Esophagus muscularis mucosa (tissue), 4 donors: ENCODE data around the gene KIAA1958. TPM values are rescaled to one million over a fixed set of nuclear protein-coding genes. Genes with fewer than 3 reads are reported as not detected.

Experiments used
- DNase-seq: peaks from one replicate; pipeline ENCODE4 v3.0.0-alpha.2; 2017; ENCODE audit errors: extremely low spot score
- H3K27ac ChIP-seq, 4 donors: fragments of 200-600 bp; sonication (generic); replicated peaks in 1 of 4; 1 replicate in 3 of 4; 2 replicates in 1 of 4; pipeline ENCODE4 v1.5.1; 2016 to 2019; ENCODE audit warnings: mild to moderate bottlenecking in 1 of 4
- H3K27me3 ChIP-seq, 4 donors: fragments of 200-600 bp; sonication (generic); one replicate each; pipeline versions ENCODE4 v1.5.1 to v1.6.0; 2016 to 2019
- H3K36me3 ChIP-seq, 4 donors: fragments of 200-600 bp; sonication (generic); one replicate each; pipeline ENCODE4 v1.5.1; 2016 to 2019
- H3K4me1 ChIP-seq, 4 donors: fragments of 200-600 bp; sonication (generic); one replicate each; pipeline ENCODE4 v1.5.1; 2016 to 2019
- H3K4me3 ChIP-seq, 4 donors: fragments of 200-600 bp; sonication (generic); 1 replicate in 2 of 4; 2 replicates in 2 of 4; pipeline ENCODE4 v1.5.1; 2016 to 2019; ENCODE audit warnings: mild to moderate bottlenecking in 4 of 4, moderate library complexity in 1 of 4
- H3K9me3 ChIP-seq, 4 donors: fragments of 200-600 bp; sonication (generic); 1 replicate in 3 of 4; 2 replicates in 1 of 4; pipeline ENCODE4 v1.5.1; 2016 to 2019
- EP300 ChIP-seq: sonication (generic); formaldehyde crosslinking; IDR thresholded peaks from one replicate; pipeline ENCODE4 v1.6.1; 2017; ENCODE audit warnings: antibody characterized with exemption
- POLR2A ChIP-seq: fragments of 450-650 bp; IDR thresholded peaks from one replicate; pipeline ENCODE4 v1.6.1; 2017; ENCODE audit warnings: antibody characterized with exemption, moderate library complexity, mild to moderate bottlenecking, low read depth
- POLR2AphosphoS5 ChIP-seq, 2 donors: sonication (generic); formaldehyde crosslinking; IDR thresholded peaks; one replicate each; pipeline ENCODE4 v1.6.1; 2017; ENCODE audit warnings: antibody characterized with exemption in 2 of 2
- WGBS: methylation state at CpG from one replicate; pipeline ENCODE4 v1.1.5; 2018; 5-methylcytosine and 5-hydroxymethylcytosine counted together
- intact Hi-C: fragments of 100-400 bp; cut with DNase I; formaldehyde crosslinking; loops from one replicate; pipeline ENCODE4 v1.15.1; 2023
- total RNA-seq, 4 donors: library from RNA; depleted of rRNA; stranded (reverse); fragments of >200 nt; gene quantifications; one replicate each; pipeline versions ENCODE4 v1.1.0 to v1.2.1, GENCODE V29; 2016
- TF ChIP-seq, protein P1 (sequence below), 3 experiments: fragments of 200-600 bp in 2 of 3; fragments of 450-650 bp in 1 of 3; sonication (generic) in 2 of 3; IDR thresholded peaks; one replicate each; pipeline ENCODE4 v1.5.1; 2017 to 2019; ENCODE audit warnings: antibody characterized with exemption in 3 of 3, mild to moderate bottlenecking in 2 of 3, moderate library complexity in 1 of 3

KIAA1958 gene
- total RNA-seq, 4 donors from 2014 or later: 2.2 to 5.8 (median 3.2) TPM

DNA sequence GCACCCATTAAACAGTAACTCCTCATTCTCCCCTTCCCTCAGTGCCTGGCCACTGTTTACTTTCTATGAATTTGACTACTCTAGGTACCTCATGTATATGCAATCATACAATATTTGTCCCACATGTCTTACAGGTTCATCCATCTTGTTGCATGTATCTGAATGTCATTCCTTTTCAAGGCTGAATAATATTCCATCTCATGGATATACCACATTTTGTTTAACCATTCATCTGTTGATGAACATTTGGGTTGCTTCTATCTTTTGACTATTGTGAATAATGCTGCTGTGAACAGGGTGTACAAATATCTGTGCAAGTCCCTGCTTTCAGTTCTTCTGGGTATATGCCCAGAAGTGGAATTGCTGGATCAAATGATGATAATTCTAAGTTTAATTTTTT, 190.4 kb downstream of the KIAA1958 start:
- intact Hi-C loops: no loop called here

DNA sequence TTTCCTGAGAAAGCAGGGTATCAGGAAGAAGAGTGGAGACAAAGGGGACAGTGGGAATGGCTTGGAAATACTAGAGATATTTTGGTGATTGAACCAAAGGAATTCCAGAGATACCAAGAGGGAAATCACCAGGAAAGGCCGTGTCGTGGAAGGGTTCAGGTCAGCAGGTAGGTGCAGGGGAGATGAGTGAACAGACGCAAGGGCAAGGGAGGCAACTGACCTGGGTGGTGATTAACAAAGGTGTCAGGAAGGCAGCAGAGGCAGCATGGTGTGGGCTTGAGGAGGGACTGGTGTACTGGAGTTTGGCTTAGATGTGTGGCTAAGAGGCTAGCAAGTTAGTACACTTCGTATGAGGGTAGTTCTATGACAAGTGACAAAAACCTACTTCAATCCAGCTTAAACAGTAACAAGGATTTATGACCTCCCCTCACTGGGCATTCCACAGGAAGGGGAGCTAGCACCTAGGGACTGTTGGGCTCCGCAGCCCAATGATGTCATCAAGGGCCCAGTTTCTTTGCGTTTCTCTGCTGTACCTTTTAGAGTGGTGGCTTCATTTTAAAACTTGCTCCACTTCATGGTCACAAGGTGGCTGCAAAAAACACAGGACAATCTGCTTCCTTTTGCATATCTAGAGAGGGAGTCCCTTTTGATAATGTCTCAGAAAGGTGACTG, 194.2 kb downstream of the KIAA1958 start:
- Histone ChIP-seq H3K9me3 (peaks cover 0 to 24% (median 20%) of the 10 kb centered on the region in 4 donors), H3K27me3 (no peaks in the 10 kb centered on the region), H3K36me3 (peaks cover 4 to 14% (median 9%) of the 10 kb centered on the region in 4 donors), H3K27ac (no peak overlapping the region), H3K4me1 (no peaks in the 10 kb centered on the region), H3K4me3 (no peak overlapping the region)
- 78% methylated on average over 6 of the region's 6 CpGs for WGBS
- TF ChIP-seq, protein P1, sequence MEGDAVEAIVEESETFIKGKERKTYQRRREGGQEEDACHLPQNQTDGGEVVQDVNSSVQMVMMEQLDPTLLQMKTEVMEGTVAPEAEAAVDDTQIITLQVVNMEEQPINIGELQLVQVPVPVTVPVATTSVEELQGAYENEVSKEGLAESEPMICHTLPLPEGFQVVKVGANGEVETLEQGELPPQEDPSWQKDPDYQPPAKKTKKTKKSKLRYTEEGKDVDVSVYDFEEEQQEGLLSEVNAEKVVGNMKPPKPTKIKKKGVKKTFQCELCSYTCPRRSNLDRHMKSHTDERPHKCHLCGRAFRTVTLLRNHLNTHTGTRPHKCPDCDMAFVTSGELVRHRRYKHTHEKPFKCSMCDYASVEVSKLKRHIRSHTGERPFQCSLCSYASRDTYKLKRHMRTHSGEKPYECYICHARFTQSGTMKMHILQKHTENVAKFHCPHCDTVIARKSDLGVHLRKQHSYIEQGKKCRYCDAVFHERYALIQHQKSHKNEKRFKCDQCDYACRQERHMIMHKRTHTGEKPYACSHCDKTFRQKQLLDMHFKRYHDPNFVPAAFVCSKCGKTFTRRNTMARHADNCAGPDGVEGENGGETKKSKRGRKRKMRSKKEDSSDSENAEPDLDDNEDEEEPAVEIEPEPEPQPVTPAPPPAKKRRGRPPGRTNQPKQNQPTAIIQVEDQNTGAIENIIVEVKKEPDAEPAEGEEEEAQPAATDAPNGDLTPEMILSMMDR (IDR thresholded peaks at IDR 0.05): no peak
- TF ChIP-seq POLR2A (no peak), POLR2AphosphoS5 (IDR thresholded peaks at IDR 0.05) (no peak), EP300 (no peak)
- intact Hi-C loops: no loop called here
- DNase-seq: no peak

More for the DNA sequence above, 190.4 kb downstream of the KIAA1958 start:
- H3K9me3 ChIP-seq: peaks cover 0 to 24% (median 20%) of the 10 kb centered on the region in 4 donors
- H3K4me1 ChIP-seq: no peaks in the 10 kb centered on the region
- no peak overlapping the region for H3K27ac ChIP-seq
- H3K27me3 ChIP-seq: no peaks in the 10 kb centered on the region
- H3K36me3 ChIP-seq: no peaks in the 10 kb centered on the region
- no peak overlapping the region for H3K4me3 ChIP-seq
- no peak for TF ChIP-seq POLR2AphosphoS5 (IDR thresholded peaks at IDR 0.05)
- DNase-seq: no peak

DNA sequence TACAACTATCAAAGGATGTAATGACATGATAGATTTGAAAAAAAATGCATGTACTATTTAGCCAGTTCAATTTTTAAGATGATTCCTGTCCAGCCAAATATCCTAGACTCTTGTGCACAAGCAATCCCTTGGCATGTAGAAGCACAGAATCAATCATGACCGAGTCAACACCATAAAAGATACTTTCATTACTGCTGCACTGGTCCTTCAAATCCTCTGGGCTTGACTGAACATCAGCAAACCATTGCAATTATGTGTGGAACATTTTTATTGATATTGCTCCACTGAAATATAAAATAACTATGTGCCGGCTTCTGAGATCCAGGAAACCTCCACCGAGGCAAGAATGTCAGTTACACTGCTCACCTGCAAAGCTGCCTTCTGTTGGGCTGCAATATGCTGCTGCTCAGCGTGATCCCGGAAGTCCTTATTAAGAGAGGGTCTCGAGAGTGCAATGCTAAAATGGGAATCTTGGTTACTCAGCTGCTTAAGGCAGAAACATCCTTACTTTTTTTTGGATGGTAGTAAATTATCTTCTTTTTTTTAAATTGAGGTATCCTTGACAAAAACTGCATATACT, 202.6 kb downstream of the KIAA1958 start:
- H3K4me3 ChIP-seq: no peak overlapping the region

GRCh38 chr9:112694706-112695555, 208.3 kb downstream of the KIAA1958 start:
- no peak for DNase-seq
- WGBS: 86% methylated on average over 4 of the region's 4 CpGs
- Histone ChIP-seq H3K9me3 (no peaks in the 10 kb centered on the region), H3K4me1 (no peaks in the 10 kb centered on the region), H3K27ac (no peak overlapping the region), H3K36me3 (peaks cover 21 to 70% (median 44%) of the 10 kb centered on the region in 4 donors), H3K4me3 (no peak overlapping the region), H3K27me3 (no peaks in the 10 kb centered on the region)
- intact Hi-C loops: no loop called here
- TF ChIP-seq, protein P1 (IDR thresholded peaks at IDR 0.05): no peak
- no peak for TF ChIP-seq EP300

More for the DNA sequence above, 202.6 kb downstream of the KIAA1958 start:
- Histone ChIP-seq H3K36me3 (peaks cover 34 to 88% (median 72%) of the 10 kb centered on the region in 4 donors), H3K27ac (no peak overlapping the region), H3K4me1 (no peaks in the 10 kb centered on the region), H3K9me3 (no peaks in the 10 kb centered on the region), H3K27me3 (no peaks in the 10 kb centered on the region)
- WGBS: 81% methylated on average over 6 of the region's 6 CpGs
- TF ChIP-seq POLR2A (no peak), POLR2AphosphoS5 (IDR thresholded peaks at IDR 0.05) (no peak), EP300 (no peak)
- TF ChIP-seq, protein P1 (IDR thresholded peaks at IDR 0.05): no peak
- intact Hi-C loops: no loop called here
- DNase-seq: no peak

GRCh38 chr9:112696461-112696860, 209.8 kb downstream of the KIAA1958 start:
- WGBS: 99% methylated on average over 4 of the region's 5 CpGs
- Histone ChIP-seq H3K4me1 (no peaks in the 10 kb centered on the region), H3K4me3 (no peak overlapping the region), H3K27ac (no peak overlapping the region), H3K27me3 (no peaks in the 10 kb centered on the region), H3K9me3 (no peaks in the 10 kb centered on the region), H3K36me3 (peaks cover 9 to 64% (median 33%) of the 10 kb centered on the region in 4 donors)
- no peak for DNase-seq
- intact Hi-C loops: no loop called here
- TF ChIP-seq POLR2AphosphoS5 (IDR thresholded peaks at IDR 0.05): no peak
- TF ChIP-seq, protein P1 (IDR thresholded peaks at IDR 0.05): no peak
- no peak for TF ChIP-seq POLR2A
- no peak for TF ChIP-seq EP300
